GM23338 (cell line): ENCODE measurements around the gene BPIFB6. TPM values are rescaled to one million over a fixed set of nuclear protein-coding genes. Genes with fewer than 3 reads are reported as not detected.

Experiments used
- ATAC-seq: fragments of 200-7000 bp; cut with Tn5 transposase; 3 replicates; pipeline ENCODE4 v1.9.1; 2020
- DNase-seq: peaks from one replicate; pipeline ENCODE4 v3.0.0-alpha.2; 2015; ENCODE audit warnings: low spot score
- H2AFZ ChIP-seq: fragments of 200-600 bp; sonication (generic); 2 replicates; pipeline ENCODE4 v1.8.0; 2016; ENCODE audit warnings: antibody characterized with exemption, mild to moderate bottlenecking, moderate library complexity
- H3F3A ChIP-seq: fragments of 200-600 bp; sonication (generic); replicated peaks from 2 replicates; pipeline ENCODE4 v1.8.0; 2017; ENCODE audit warnings: antibody characterized with exemption, mixed run types, low read depth
- H3K27ac ChIP-seq: fragments of 200-600 bp; sonication (generic); 2 replicates; pipeline ENCODE4 v1.6.1; 2016; ENCODE audit warnings: low read depth
- H3K27me3 ChIP-seq: fragments of 200-600 bp; sonication (generic); 2 replicates; pipeline ENCODE4 v1.8.0; 2016; ENCODE audit warnings: mild to moderate bottlenecking, mixed run types, moderate library complexity; ENCODE audit not compliant: insufficient read depth
- H3K36me3 ChIP-seq: fragments of 200-600 bp; sonication (generic); 2 replicates; pipeline ENCODE4 v1.8.0; 2016; ENCODE audit warnings: mild to moderate bottlenecking; ENCODE audit not compliant: insufficient read depth
- H3K4me1 ChIP-seq: fragments of 200-600 bp; sonication (generic); 2 replicates; pipeline ENCODE4 v1.8.0; 2016; ENCODE audit warnings: mild to moderate bottlenecking, moderate library complexity; ENCODE audit not compliant: insufficient read depth
- H3K4me2 ChIP-seq: fragments of 200-600 bp; sonication (generic); 2 replicates; pipeline ENCODE4 v1.7.1; 2017; ENCODE audit warnings: mixed run types
- H3K4me3 ChIP-seq: fragments of 200-600 bp; sonication (generic); 2 replicates; pipeline ENCODE4 v1.6.1; 2016; ENCODE audit warnings: mixed run types
- H3K79me2 ChIP-seq: fragments of 200-600 bp; sonication (generic); replicated peaks from 2 replicates; pipeline ENCODE4 v1.8.0; 2017; ENCODE audit warnings: mild to moderate bottlenecking; ENCODE audit not compliant: insufficient read depth
- H3K9me2 ChIP-seq: fragments of 200-600 bp; sonication (generic); 2 replicates; pipeline ENCODE4 v1.8.0; 2017; ENCODE audit not compliant: insufficient read depth
- H4K20me1 ChIP-seq: fragments of 200-600 bp; sonication (generic); replicated peaks from 2 replicates; pipeline ENCODE4 v1.8.0; 2017; ENCODE audit warnings: mild to moderate bottlenecking; ENCODE audit not compliant: insufficient read depth
- H3K27ac Mint-ChIP-seq: 2 replicates; pipeline ENCODE4 v1.8.0; 2020; ENCODE audit warnings: inconsistent platforms, mild to moderate bottlenecking, moderate library complexity, mixed read lengths
- H3K27me3 Mint-ChIP-seq: 3 replicates; pipeline ENCODE4 v1.8.0; 2022; ENCODE audit warnings: low read depth, mild to moderate bottlenecking, moderate library complexity, mixed read lengths, inconsistent platforms; ENCODE audit not compliant: insufficient read depth, poor library complexity
- H3K36me3 Mint-ChIP-seq: 3 replicates; pipeline ENCODE4 v1.8.0; 2021; ENCODE audit warnings: low read depth, mild to moderate bottlenecking, inconsistent platforms, moderate library complexity, mixed read lengths
- H3K4me1 Mint-ChIP-seq: 3 replicates; pipeline ENCODE4 v1.8.0; 2020; ENCODE audit warnings: mild to moderate bottlenecking, inconsistent platforms, mixed read lengths
- H3K4me3 Mint-ChIP-seq: 3 replicates; pipeline ENCODE4 v1.8.0; 2021; ENCODE audit warnings: moderate library complexity, mild to moderate bottlenecking, inconsistent platforms, mixed read lengths
- H3K9me3 Mint-ChIP-seq: 3 replicates; pipeline ENCODE4 v1.8.0; 2020; ENCODE audit warnings: moderate library complexity, mild to moderate bottlenecking, inconsistent platforms, mixed read lengths
- CREB1 ChIP-seq: fragments of 250-450 bp; sonication (Bioruptor Pico); IDR thresholded peaks from 2 replicates; pipeline ENCODE4 v1.5.0; 2020; ENCODE audit warnings: low read depth, mild to moderate bottlenecking, moderate library complexity
- EZH2 ChIP-seq: fragments of 200-600 bp; sonication (generic); IDR thresholded peaks from one replicate; pipeline ENCODE4 v1.8.0; 2017; ENCODE audit warnings: antibody characterized with exemption, mild to moderate bottlenecking, low read depth; ENCODE audit not compliant: unreplicated experiment
- EZH2phosphoT487 ChIP-seq: fragments of 200-600 bp; sonication (generic); IDR thresholded peaks from one replicate; pipeline ENCODE4 v1.8.1; 2018; ENCODE audit warnings: antibody characterized with exemption; ENCODE audit not compliant: unreplicated experiment
- JUNB ChIP-seq: IDR thresholded peaks from one replicate; pipeline ENCODE4 v1.6.1; 2016; ENCODE audit warnings: antibody characterized with exemption; ENCODE audit not compliant: unreplicated experiment
- NANOG ChIP-seq: IDR thresholded peaks from 2 replicates; pipeline ENCODE4 v1.6.1; 2016; ENCODE audit warnings: antibody characterized with exemption, borderline replicate concordance
- POLR2AphosphoS5 ChIP-seq: IDR thresholded peaks from 2 replicates; pipeline ENCODE4 v1.6.1; 2016; ENCODE audit warnings: antibody characterized with exemption, low read depth
- STAT1 ChIP-seq: IDR thresholded peaks from one replicate; pipeline ENCODE4 v1.6.1; 2016; ENCODE audit warnings: antibody characterized with exemption; ENCODE audit not compliant: unreplicated experiment
- ZNF114 ChIP-seq: fragments of 250-450 bp; sonication (Bioruptor Pico); IDR thresholded peaks from 2 replicates; pipeline ENCODE4 v1.5.0; 2020; ENCODE audit warnings: mild to moderate bottlenecking, moderate library complexity
- ZNF331 ChIP-seq: fragments of 250-450 bp; sonication (Bioruptor Pico); IDR thresholded peaks from 2 replicates; pipeline ENCODE4 v1.5.0; 2020; ENCODE audit warnings: low read depth, mild to moderate bottlenecking, moderate library complexity
- polyA plus RNA-seq: library from polyadenylated mRNA; unstranded; fragments of >200 nt; fragmentation: Nextera tagmentation; extraction: Ambion mirVana; gene quantifications from 2 replicates; pipeline ENCODE4 v1.2.1, GENCODE V29; 2016
- total RNA-seq: library from RNA; depleted of rRNA; stranded (reverse); fragments of >200 nt; shearing (Covaris generic); gene quantifications from 2 replicates; pipeline ENCODE4 v1.2.3, GENCODE V29; 2014
- TF ChIP-seq, protein P1 (sequence below): fragments of 250-450 bp; sonication (Bioruptor Pico); IDR thresholded peaks from 2 replicates; pipeline ENCODE4 v1.5.0; 2020; ENCODE audit warnings: mild to moderate bottlenecking, moderate library complexity
- TF ChIP-seq, protein P2 (sequence below), 2 experiments: fragments of 200-600 bp in 1 of 2; sonication (generic) in 1 of 2; conservative IDR thresholded peaks; 2 replicates each; pipeline versions ENCODE4 v1.5.1 to v1.6.1; 2016 to 2017; ENCODE audit warnings: antibody characterized with exemption in 2 of 2, low read depth in 2 of 2, mild to moderate bottlenecking in 2 of 2, moderate library complexity in 1 of 2
- TF ChIP-seq, protein P3 (sequence below): IDR thresholded peaks from one replicate; pipeline ENCODE4 v1.6.1; 2018; ENCODE audit warnings: antibody characterized with exemption; ENCODE audit not compliant: unreplicated experiment
- TF ChIP-seq, protein P4 (sequence below): IDR thresholded peaks from 2 replicates; pipeline ENCODE4 v1.6.1; 2016; ENCODE audit warnings: antibody characterized with exemption

The BPIFB6 gene
- total and polyA plus RNA-seq, 2 experiments from 2014 or later: not detected

DNA sequence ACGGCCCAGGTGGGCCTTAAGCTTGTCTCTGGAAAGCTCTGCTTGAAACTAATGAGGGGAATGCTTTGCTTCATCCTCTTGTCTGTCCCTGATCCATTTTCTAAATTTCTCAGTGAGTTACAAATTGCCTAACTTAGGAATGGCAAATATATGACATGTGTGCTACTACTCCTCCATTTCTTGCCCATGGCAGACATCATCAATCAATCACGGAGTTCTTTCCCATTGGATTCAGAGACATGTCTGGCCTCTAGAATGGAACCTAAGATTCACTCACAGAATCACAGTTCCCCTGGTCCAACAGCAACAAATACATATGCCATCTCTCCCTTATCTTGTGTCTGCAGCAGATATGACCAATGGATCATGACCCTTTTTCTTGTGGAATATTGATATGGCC lies 41.4 kb downstream of the BPIFB6 start:
- Histone ChIP-seq H3F3A (no peaks in the 10 kb centered on the region), H3K79me2 (no peaks in the 10 kb centered on the region), H3K4me2 (no peak overlapping the region), H4K20me1 (no peaks in the 10 kb centered on the region), H3K27me3 (no peaks in the 10 kb centered on the region), H3K4me3 (no peak overlapping the region), H3K4me1 (no peaks in the 10 kb centered on the region), H3K27ac (no peak overlapping the region), H3K9me2 (no peaks in the 10 kb centered on the region), H2AFZ (no peak overlapping the region), H3K36me3 (no peaks in the 10 kb centered on the region)
- no peaks in the 10 kb centered on the region for H3K4me1 Mint-ChIP-seq
- no peak for ATAC-seq
- H3K27me3 Mint-ChIP-seq: peaks cover 6% of the 10 kb centered on the region
- TF ChIP-seq, protein P1, sequence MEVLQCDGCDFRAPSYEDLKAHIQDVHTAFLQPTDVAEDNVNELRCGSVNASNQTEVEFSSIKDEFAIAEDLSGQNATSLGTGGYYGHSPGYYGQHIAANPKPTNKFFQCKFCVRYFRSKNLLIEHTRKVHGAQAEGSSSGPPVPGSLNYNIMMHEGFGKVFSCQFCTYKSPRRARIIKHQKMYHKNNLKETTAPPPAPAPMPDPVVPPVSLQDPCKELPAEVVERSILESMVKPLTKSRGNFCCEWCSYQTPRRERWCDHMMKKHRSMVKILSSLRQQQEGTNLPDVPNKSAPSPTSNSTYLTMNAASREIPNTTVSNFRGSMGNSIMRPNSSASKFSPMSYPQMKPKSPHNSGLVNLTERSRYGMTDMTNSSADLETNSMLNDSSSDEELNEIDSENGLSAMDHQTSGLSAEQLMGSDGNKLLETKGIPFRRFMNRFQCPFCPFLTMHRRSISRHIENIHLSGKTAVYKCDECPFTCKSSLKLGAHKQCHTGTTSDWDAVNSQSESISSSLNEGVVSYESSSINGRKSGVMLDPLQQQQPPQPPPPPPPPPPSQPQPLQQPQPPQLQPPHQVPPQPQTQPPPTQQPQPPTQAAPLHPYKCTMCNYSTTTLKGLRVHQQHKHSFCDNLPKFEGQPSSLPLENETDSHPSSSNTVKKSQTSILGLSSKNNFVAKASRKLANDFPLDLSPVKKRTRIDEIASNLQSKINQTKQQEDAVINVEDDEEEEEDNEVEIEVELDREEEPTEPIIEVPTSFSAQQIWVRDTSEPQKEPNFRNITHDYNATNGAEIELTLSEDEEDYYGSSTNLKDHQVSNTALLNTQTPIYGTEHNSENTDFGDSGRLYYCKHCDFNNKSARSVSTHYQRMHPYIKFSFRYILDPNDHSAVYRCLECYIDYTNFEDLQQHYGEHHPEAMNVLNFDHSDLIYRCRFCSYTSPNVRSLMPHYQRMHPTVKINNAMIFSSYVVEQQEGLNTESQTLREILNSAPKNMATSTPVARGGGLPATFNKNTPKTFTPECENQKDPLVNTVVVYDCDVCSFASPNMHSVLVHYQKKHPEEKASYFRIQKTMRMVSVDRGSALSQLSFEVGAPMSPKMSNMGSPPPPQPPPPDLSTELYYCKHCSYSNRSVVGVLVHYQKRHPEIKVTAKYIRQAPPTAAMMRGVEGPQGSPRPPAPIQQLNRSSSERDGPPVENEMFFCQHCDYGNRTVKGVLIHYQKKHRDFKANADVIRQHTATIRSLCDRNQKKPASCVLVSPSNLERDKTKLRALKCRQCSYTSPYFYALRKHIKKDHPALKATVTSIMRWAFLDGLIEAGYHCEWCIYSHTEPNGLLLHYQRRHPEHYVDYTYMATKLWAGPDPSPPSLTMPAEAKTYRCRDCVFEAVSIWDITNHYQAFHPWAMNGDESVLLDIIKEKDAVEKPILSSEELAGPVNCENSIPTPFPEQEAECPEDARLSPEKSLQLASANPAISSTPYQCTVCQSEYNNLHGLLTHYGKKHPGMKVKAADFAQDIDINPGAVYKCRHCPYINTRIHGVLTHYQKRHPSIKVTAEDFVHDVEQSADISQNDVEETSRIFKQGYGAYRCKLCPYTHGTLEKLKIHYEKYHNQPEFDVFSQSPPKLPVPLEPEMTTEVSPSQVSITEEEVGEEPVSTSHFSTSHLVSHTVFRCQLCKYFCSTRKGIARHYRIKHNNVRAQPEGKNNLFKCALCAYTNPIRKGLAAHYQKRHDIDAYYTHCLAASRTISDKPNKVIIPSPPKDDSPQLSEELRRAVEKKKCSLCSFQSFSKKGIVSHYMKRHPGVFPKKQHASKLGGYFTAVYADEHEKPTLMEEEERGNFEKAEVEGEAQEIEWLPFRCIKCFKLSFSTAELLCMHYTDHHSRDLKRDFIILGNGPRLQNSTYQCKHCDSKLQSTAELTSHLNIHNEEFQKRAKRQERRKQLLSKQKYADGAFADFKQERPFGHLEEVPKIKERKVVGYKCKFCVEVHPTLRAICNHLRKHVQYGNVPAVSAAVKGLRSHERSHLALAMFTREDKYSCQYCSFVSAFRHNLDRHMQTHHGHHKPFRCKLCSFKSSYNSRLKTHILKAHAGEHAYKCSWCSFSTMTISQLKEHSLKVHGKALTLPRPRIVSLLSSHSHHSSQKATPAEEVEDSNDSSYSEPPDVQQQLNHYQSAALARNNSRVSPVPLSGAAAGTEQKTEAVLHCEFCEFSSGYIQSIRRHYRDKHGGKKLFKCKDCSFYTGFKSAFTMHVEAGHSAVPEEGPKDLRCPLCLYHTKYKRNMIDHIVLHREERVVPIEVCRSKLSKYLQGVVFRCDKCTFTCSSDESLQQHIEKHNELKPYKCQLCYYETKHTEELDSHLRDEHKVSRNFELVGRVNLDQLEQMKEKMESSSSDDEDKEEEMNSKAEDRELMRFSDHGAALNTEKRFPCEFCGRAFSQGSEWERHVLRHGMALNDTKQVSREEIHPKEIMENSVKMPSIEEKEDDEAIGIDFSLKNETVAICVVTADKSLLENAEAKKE (CRISPR knock-in tag): no peak
- TF ChIP-seq, protein P2, sequence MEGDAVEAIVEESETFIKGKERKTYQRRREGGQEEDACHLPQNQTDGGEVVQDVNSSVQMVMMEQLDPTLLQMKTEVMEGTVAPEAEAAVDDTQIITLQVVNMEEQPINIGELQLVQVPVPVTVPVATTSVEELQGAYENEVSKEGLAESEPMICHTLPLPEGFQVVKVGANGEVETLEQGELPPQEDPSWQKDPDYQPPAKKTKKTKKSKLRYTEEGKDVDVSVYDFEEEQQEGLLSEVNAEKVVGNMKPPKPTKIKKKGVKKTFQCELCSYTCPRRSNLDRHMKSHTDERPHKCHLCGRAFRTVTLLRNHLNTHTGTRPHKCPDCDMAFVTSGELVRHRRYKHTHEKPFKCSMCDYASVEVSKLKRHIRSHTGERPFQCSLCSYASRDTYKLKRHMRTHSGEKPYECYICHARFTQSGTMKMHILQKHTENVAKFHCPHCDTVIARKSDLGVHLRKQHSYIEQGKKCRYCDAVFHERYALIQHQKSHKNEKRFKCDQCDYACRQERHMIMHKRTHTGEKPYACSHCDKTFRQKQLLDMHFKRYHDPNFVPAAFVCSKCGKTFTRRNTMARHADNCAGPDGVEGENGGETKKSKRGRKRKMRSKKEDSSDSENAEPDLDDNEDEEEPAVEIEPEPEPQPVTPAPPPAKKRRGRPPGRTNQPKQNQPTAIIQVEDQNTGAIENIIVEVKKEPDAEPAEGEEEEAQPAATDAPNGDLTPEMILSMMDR (conservative IDR thresholded peaks at IDR 0.05; ENCODE audit: low read depth in 2 of 2): no peak
- TF ChIP-seq JUNB (no peak), CREB1 (CRISPR knock-in tag) (no peak), STAT1 (no peak), EZH2phosphoT487 (no peak), ZNF331 (CRISPR knock-in tag) (no peak), ZNF114 (CRISPR knock-in tag) (no peak), EZH2 (no peak), NANOG (no peak), POLR2AphosphoS5 (no peak)
- TF ChIP-seq, protein P3, sequence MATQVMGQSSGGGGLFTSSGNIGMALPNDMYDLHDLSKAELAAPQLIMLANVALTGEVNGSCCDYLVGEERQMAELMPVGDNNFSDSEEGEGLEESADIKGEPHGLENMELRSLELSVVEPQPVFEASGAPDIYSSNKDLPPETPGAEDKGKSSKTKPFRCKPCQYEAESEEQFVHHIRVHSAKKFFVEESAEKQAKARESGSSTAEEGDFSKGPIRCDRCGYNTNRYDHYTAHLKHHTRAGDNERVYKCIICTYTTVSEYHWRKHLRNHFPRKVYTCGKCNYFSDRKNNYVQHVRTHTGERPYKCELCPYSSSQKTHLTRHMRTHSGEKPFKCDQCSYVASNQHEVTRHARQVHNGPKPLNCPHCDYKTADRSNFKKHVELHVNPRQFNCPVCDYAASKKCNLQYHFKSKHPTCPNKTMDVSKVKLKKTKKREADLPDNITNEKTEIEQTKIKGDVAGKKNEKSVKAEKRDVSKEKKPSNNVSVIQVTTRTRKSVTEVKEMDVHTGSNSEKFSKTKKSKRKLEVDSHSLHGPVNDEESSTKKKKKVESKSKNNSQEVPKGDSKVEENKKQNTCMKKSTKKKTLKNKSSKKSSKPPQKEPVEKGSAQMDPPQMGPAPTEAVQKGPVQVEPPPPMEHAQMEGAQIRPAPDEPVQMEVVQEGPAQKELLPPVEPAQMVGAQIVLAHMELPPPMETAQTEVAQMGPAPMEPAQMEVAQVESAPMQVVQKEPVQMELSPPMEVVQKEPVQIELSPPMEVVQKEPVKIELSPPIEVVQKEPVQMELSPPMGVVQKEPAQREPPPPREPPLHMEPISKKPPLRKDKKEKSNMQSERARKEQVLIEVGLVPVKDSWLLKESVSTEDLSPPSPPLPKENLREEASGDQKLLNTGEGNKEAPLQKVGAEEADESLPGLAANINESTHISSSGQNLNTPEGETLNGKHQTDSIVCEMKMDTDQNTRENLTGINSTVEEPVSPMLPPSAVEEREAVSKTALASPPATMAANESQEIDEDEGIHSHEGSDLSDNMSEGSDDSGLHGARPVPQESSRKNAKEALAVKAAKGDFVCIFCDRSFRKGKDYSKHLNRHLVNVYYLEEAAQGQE: no peak
- TF ChIP-seq, protein P4, sequence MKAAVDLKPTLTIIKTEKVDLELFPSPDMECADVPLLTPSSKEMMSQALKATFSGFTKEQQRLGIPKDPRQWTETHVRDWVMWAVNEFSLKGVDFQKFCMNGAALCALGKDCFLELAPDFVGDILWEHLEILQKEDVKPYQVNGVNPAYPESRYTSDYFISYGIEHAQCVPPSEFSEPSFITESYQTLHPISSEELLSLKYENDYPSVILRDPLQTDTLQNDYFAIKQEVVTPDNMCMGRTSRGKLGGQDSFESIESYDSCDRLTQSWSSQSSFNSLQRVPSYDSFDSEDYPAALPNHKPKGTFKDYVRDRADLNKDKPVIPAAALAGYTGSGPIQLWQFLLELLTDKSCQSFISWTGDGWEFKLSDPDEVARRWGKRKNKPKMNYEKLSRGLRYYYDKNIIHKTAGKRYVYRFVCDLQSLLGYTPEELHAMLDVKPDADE: no peak
- H3K27ac Mint-ChIP-seq: no peak overlapping the region
- H3K9me3 Mint-ChIP-seq: no peaks in the 10 kb centered on the region; the same call in 2 of the 3 replicates
- H3K36me3 Mint-ChIP-seq: no peaks in the 10 kb centered on the region; the same call in 2 of the 3 replicates
- DNase-seq: no peak
- H3K4me3 Mint-ChIP-seq: no peak overlapping the region
